SIG-M5 treated with dmso at 0.1 percent for 504 hours (cell line): ENCODE measurements around the gene KRTAP24-1.

Experiments used
- DNase-seq: peaks from one replicate; lab custom pipeline; 2025; ENCODE audit not compliant: unreplicated experiment; lab: John Stamatoyannopoulos, UW

The KRTAP24-1 gene, protein sequence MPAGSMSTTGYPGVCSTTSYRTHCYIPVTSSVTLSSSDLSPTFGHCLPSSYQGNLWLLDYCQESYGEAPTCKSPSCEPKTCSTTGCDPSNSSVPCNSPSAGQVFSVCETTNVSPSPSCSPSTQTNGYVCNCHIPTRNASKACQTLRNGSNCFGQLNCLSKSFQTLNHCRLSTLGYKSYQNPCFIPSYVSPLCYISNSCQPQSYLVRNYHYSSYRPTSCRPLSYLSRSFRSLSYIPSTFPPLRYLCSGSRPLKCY

GRCh38 chr21:30282850-30283249 is at the start of gene KRTAP24-1:
KRTAP24-1 (minus strand) TSS chr21:30282950; CDS start chr21:30282932, 18 bp downstream.
- no peak for DNase-seq

DNA sequence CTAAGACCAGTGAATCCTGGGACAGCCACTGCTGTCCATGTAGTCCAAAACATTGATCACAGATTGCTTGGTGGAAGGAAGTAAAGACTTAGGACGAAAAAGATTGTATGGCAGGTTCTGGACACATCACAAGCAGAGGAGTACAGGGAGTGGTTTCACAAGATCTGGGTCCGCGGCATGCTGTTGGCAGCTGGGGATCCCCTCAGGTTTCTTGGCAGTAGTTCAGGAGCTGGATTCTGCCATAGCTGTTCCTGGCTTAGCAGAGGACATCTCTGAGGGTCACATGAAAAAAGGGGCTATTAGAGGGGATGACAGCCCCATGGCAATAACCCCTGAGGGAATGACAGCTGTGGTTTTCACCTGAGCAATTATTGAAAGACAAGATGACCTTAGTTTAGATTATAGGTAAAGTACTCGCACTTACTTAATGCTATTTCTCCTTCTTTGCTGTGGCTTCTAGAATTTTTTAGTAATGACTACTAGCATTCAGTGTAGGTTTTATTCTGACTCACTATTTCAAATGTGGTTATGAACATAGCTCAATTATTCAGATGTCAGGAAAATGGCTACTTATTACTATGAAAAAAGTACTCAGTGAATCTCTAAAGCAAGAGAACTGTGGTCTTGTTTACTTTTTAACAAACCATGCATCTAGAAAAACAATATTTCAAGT is 46.6 kb upstream of the KRTAP24-1 start:
- DNase-seq: no peak

GRCh38 chr21:30326390-30326789 is 43.6 kb upstream of the KRTAP24-1 start:
- DNase-seq: no peak

GRCh38 chr21:30320215-30320614 is 37.5 kb upstream of the KRTAP24-1 start, which contains the start of gene KRTAP26-1:
KRTAP26-1 (minus strand) TSS chr21:30320315; CDS start chr21:30320035, 280 bp downstream.
- no peak for DNase-seq

GRCh38 chr21:30315701-30316100 is 33.0 kb upstream of the KRTAP24-1 start:
- DNase-seq: no peak

DNA sequence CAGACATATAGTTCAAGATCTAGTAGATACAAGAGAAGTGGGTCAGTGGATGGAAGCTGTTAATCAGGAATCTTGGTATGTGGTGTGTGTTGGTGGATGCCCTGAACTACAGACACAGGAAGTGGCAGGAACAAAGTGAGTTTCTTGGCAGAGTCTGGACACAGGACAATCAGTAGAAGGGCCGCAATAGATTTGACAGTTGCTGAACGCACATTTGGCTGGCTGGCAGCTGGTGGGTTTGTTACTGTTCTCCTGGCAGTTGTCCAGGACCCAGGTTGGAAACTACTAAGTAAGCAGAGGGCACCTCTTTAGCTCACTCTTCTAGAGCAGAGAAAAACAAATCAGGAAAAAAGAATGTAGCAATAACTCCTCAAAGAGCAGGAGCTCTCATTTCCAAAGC is 24.1 kb upstream of the KRTAP24-1 start:
- no peak for DNase-seq

DNA sequence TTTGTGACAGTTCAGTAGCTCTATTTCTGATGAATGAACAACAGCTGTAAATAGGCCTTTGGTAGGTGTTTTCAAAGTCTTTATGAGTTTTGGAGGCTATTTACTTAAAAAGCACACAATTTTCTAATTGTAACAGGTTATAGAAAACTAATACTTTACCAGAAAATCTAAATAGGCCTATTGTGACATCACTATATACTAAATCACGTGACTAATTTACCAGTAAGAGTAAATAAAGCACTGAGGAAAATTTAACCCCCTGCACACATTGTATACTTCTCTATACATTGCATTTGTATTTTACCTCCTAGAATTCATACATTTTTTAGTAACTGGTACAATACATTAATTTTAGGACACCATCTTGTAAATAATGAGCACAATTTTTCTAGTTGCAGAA is 22.4 kb upstream of the KRTAP24-1 start:
- no peak for DNase-seq

- DNase-seq: no peak
Observed at GRCh38 chr21:30289215-30289614, 6.5 kb upstream of the KRTAP24-1 start, which contains the start of gene KRTAP25-1. KRTAP25-1 (minus strand) TSS chr21:30289514; CDS start chr21:30289490, 24 bp downstream.

DNA sequence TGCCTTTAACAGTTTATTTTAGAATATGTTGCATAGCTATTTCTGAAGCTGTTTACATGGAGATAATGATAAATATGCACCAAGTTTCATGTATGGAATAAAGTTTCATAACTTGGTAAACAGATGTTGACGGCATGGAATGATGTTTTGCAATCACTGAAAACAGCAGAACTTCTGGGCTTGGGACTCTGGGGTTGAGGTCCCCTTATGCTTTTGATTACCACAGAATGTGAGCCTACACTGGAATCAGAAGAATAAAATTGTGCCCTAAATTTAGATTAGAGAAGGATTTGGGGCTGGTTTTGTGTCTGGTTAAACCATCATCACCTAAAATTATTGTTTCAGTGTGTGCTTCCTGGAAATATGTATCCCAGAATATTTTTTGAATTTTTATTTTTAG is 11.1 kb downstream of the KRTAP24-1 start:
- DNase-seq: no peak

DNA sequence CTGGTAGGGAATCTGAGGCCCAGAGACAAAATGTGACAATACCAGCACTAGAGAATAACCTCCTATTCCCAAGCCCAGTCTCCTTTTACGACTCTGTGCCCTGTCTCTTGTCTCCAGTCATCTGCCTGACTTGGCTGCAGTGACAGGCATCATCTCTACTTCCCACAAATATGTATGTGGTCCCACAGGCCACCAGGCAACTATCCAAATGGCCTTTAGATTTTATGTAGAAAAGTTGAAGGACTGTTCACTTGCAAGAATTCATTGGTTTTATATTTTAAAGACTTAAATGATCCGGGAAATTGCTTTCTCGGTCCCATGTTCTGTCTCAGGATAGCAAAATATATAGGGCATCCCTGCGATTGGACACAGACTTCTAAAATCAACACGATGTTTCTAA is 11.6 kb downstream of the KRTAP24-1 start:
- no peak for DNase-seq

GRCh38 chr21:30269803-30270530 is 12.8 kb downstream of the KRTAP24-1 start:
- no peak for DNase-seq

- DNase-seq: peak; percentile 22
Observed at GRCh38 chr21:30268608-30269197, 14.0 kb downstream of the KRTAP24-1 start.

GRCh38 chr21:30257773-30258172 is 25.0 kb downstream of the KRTAP24-1 start:
- peak; percentile 12 for DNase-seq

GRCh38 chr21:30256100-30256499 is 26.6 kb downstream of the KRTAP24-1 start:
- no peak for DNase-seq

DNA sequence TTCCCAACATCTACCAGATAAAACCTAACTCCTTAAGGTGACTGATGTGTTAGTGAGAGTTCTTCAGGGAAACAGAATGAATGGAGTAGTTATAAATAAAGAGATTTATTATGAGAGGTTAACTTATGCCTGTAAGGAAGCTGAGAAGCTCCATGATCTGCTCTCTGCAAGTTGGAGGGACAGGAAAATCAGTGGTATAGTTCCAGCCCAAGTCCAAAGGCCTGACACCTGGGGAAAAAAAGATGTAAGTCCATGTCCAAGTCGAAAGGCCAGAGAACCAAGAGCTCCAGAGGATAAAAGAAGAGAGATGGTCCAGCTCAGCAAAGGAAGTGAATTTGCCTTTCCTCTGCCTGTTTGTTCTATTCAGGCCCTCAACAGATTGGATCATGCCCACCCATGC is 27.1 kb downstream of the KRTAP24-1 start:
- no peak for DNase-seq

DNA sequence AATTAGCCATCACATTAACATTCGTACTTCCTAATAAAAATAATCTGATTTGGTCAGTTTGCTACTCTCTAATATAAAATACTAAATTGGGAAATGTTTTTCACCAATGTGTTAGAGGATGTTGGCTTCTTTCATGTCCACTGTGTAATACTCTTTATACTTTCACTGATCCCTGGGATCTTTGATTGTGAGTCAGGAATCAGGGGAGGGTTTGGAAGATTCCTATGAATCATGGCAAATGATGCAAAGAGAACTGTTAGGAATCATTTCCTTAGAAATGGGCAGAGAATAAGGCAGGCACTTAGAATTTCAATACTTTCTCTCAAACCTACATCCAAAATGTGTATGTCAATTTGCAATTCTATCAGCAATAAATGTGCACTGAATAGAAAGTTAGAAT is 31.0 kb downstream of the KRTAP24-1 start:
- DNase-seq: no peak

GRCh38 chr21:30249936-30250335 is 32.8 kb downstream of the KRTAP24-1 start:
- DNase-seq: no peak

DNA sequence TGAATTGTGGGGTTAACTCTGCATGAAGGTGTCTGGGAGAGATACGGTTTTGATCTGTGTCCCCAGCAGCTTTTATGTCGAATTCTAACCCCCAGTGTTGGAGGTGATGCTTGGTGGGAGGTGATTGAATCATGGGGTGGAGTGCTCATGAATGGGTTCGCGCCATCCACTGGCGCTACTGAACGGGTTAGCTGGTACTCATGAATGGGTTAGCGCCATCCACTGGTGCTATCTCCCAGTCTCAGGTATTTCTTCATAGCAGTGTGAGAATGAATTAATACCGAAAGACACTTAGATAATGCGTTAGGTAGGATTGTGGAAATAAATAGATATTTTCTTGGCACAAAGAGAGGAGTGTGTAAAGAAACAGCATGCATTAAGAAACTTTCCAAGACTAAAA is 33.9 kb downstream of the KRTAP24-1 start:
- no peak for DNase-seq

DNA sequence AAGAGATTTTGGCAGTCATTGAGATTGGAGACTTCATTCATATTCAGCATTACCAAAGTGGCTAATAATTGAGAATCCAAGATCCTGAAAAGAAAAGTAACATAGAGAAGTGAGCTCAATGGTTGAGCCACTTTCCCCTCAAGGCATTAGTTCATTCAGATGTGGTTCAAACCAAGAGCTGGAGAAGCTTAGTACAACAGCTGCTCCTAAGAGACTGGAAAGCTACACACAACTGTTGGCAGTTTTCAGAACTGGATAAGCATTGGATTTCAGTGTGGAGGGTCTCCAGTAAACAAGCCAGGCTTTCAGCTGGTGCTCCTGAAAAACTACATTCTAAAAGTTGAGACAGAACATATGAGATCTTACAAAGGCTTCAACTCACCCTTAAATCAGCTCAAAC is 37.7 kb downstream of the KRTAP24-1 start:
- DNase-seq: no peak

GRCh38 chr21:30243691-30244090 is 39.1 kb downstream of the KRTAP24-1 start:
- no peak for DNase-seq

- DNase-seq: no peak
Observed at GRCh38 chr21:30240661-30241060, 42.1 kb downstream of the KRTAP24-1 start.
